PC-9 (cell line): Measurements from ENCODE around the gene SNCA.

Experiments used
- CTCF ChIP-seq: fragments of 200-600 bp; sonication (generic); conservative IDR thresholded peaks from 2 replicates; pipeline ENCODE4 v1.6.1; 2017; ENCODE audit warnings: mixed run types, antibody characterized with exemption, mild to moderate bottlenecking, moderate library complexity
- EZH2 ChIP-seq: fragments of 200-600 bp; sonication (generic); IDR thresholded peaks from 2 replicates; pipeline ENCODE4 v1.8.0; 2017; ENCODE audit warnings: antibody characterized with exemption, low read depth

DNA sequence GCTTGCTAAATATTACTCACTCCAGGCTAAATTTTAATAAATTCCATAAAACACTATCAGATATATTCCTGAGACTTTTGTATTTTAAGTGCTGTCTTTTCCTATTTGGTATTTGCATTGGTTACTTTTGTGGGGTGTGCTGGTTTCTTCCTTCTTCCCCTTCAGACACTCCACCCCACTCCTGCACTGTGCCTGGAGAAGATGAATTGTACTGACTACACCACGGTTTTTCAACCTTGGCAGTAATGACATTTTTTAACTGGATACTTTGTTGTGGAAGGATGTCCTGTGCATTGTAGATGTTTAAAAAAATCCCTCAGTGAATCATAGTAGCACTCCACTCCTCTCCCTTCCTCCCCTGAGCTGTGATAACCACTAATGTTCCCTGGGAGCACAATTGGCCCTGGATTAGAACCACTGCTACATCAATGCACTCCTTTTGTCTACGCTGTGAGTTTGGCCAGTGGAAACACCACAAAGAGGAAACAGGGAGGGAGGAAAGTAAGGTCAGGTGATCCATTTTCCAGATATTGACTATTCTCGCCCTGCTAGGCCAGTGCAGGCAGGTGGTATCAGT, 36.3 kb downstream of the SNCA start:
- TF ChIP-seq CTCF (no peak), EZH2 (no peak)
